Measurements from ENCODE around the gene HAGHL. TPM values are rescaled to one million over a fixed set of nuclear protein-coding genes. Genes with fewer than 3 reads are reported as not detected.

HAGHL gene
- polyA plus RNA-seq, 1 donor (not counting 4 experiments of a cell fraction or from before 2014, with no cell fraction given), result 8.0 TPM

DNA sequence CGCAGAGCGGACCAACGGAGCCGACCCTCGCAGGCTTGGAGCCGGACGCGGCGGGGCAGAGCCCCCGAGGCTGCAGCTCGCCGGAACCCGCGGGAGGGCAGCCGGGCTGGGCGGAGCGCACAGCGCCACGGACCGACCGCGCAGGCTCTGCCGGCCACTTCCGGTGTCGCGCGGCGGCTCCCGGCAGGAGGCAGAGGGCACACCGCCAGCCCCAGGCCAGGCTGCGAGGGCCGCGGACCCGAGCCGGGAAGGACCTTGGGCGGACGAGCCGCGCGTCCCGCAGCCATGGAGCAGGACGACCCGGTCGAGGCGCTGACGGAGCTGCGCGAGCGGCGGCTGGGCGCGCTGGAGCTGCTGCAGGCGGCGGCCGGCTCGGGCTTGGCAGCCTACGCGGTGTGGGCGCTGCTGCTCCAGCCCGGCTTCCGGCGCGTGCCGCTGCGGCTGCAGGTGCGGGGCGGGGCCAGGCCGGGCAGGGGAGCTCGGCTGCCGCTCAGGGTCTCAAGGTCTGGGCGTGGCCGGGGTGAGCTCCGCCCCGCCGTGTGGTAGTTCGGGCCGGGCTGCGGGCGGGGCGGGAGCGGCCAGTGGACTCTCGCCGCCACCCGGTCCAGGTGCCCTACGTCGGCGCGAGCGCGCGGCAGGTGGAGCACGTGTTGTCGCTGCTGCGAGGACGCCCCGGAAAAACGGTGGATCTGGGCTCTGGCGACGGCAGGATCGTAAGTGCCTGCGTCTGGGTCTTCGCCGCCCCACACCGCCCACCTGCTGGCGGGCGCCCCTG lies 5.7 kb upstream of the HAGHL start, which contains the start of gene ANTKMT:
TSS of gene ANTKMT (plus strand) at position 157 of the 775 bp plus-strand sequence. CDS start at position 286, 129 bp downstream.
- Histone ChIP-seq H3K9ac (ENCODE audit: control insufficient read depth, extremely low read depth, insufficient read depth, low read length) (peak within 1 kb of the TSS; percentile 79), H3K9me3 (ENCODE audit: control insufficient read depth, low read depth, low read length) (no peaks in the 10 kb centered on the region), H3K4me1 (ENCODE audit: control insufficient read depth, extremely low read depth, insufficient read depth, low read length) (peaks cover 15% of the 10 kb centered on the region), H3K27me3 (ENCODE audit: control insufficient read depth, extremely low read depth, insufficient read depth, low read length) (no peaks in the 10 kb centered on the region), H3K27ac (ENCODE audit: control insufficient read depth, insufficient read depth, low read length) (peak within 1 kb of the TSS; percentile 66), H3K36me3 (ENCODE audit: control insufficient read depth in 2 of 2, extremely low read depth in 1 of 2, insufficient read depth in 2 of 2, low read length in 2 of 2) (peaks cover 0 to 1% of the 10 kb centered on the region in 2 experiments), H3K9me1 (ENCODE audit: control insufficient read depth, extremely low read depth, insufficient read depth, low read length) (peaks cover 2% of the 10 kb centered on the region), H4K20me1 (ENCODE audit: control insufficient read depth, extremely low read depth, insufficient read depth, low read length) (peaks cover 5% of the 10 kb centered on the region), H3K4me2 (ENCODE audit: control insufficient read depth, extremely low read depth, insufficient read depth, low read depth, low read length) (peak within 1 kb of the TSS; percentile 76), H2AFZ (ENCODE audit: control insufficient read depth, low read length) (peak within 1 kb of the TSS; percentile 73), H3K79me2 (ENCODE audit: control insufficient read depth, insufficient read depth, low read length) (peaks cover 7% of the 10 kb centered on the region), H3K4me3 (ENCODE audit: control insufficient read depth in 2 of 3, extremely low read depth in 1 of 3, insufficient read depth in 2 of 3, low read depth in 1 of 3, low read length in 3 of 3) (peak within 1 kb of the TSS; percentile 60 to 83 (median 81))
- dilution Hi-C loops (cut with MboI; ENCODE audit: extremely low pct_ligation_motif_present, low sequenced_read_pairs), result no loop called here
- DNase-seq (ENCODE audit: low read depth, low spot score), result no peak
- TF ChIP-seq EZH2 (IDR thresholded peaks at IDR 0.05; ENCODE audit: low read length), result no peak
- TF ChIP-seq, protein P1, sequence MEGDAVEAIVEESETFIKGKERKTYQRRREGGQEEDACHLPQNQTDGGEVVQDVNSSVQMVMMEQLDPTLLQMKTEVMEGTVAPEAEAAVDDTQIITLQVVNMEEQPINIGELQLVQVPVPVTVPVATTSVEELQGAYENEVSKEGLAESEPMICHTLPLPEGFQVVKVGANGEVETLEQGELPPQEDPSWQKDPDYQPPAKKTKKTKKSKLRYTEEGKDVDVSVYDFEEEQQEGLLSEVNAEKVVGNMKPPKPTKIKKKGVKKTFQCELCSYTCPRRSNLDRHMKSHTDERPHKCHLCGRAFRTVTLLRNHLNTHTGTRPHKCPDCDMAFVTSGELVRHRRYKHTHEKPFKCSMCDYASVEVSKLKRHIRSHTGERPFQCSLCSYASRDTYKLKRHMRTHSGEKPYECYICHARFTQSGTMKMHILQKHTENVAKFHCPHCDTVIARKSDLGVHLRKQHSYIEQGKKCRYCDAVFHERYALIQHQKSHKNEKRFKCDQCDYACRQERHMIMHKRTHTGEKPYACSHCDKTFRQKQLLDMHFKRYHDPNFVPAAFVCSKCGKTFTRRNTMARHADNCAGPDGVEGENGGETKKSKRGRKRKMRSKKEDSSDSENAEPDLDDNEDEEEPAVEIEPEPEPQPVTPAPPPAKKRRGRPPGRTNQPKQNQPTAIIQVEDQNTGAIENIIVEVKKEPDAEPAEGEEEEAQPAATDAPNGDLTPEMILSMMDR (optimal IDR thresholded peaks at IDR 0.05 in 1 of 3, IDR thresholded peaks at IDR 0.05 in 1 of 3, conservative IDR thresholded peaks at IDR 0.05 in 1 of 3; ENCODE audit: extremely low read depth in 1 of 3, insufficient read depth in 2 of 3, low read length in 3 of 3), result no peak
- no peak for FAIRE-seq

DNA sequence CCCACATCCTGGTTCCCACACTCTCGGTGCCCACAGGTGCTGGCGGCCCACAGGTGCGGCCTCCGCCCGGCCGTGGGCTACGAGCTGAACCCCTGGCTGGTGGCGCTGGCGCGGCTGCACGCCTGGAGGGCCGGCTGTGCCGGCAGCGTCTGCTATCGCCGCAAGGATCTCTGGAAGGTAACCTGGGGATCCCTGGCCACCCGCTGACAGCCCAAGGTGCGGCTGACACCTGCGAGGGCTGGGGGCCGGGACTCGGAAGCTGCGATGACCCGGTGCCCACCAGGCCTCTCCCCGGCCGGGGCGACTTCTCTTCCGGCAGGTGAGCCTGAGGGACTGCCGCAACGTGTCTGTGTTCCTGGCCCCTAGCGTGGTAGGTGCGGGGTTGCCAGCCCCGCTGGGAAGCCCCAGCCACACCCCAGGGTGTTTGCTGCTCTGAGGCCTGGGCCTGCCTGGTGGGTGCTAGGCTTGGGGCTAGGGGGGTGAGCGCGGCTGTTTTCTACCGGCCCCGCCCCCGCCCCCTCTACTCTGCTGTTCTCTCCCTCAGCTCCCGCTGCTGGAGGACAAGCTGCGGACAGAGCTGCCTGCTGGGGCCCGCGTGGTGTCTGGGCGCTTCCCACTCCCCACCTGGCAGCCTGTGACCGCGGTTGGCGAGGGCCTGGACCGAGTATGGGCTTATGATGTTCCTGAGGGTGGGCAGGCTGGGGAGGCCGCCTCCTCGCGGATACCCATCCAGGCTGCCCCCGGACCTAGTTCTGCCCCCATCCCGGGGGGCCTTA lies 5.0 kb upstream of the HAGHL start:
- H3K9ac ChIP-seq (ENCODE audit: control insufficient read depth, extremely low read depth, insufficient read depth, low read length), result no peak overlapping the region
- peaks cover 2% of the 10 kb centered on the region for H3K9me1 ChIP-seq (ENCODE audit: control insufficient read depth, extremely low read depth, insufficient read depth, low read length)
- no peaks in the 10 kb centered on the region for H3K27me3 ChIP-seq (ENCODE audit: control insufficient read depth, extremely low read depth, insufficient read depth, low read length)
- no peak overlapping the region for H2AFZ ChIP-seq (ENCODE audit: control insufficient read depth, low read length)
- H3K79me2 ChIP-seq (ENCODE audit: control insufficient read depth, insufficient read depth, low read length), result peaks cover under 1% of the 10 kb centered on the region
- DNase-seq (ENCODE audit: low read depth, low spot score) (no peak), FAIRE-seq (no peak)
- no peak for TF ChIP-seq EZH2 (IDR thresholded peaks at IDR 0.05; ENCODE audit: low read length)
- TF ChIP-seq, protein P1 (optimal IDR thresholded peaks at IDR 0.05 in 1 of 3, IDR thresholded peaks at IDR 0.05 in 1 of 3, conservative IDR thresholded peaks at IDR 0.05 in 1 of 3; ENCODE audit: extremely low read depth in 1 of 3, insufficient read depth in 2 of 3, low read length in 3 of 3), result no peak
- dilution Hi-C loops (cut with MboI; ENCODE audit: extremely low pct_ligation_motif_present, low sequenced_read_pairs), result no loop called here
- H3K4me1 ChIP-seq (ENCODE audit: control insufficient read depth, extremely low read depth, insufficient read depth, low read length), result peaks cover 15% of the 10 kb centered on the region
- H3K4me2 ChIP-seq (ENCODE audit: control insufficient read depth, extremely low read depth, insufficient read depth, low read depth, low read length), result peak overlapping the region; percentile 76
- H3K4me3 ChIP-seq (ENCODE audit: control insufficient read depth in 2 of 3, extremely low read depth in 1 of 3, insufficient read depth in 2 of 3, low read depth in 1 of 3, low read length in 3 of 3), result peak overlapping the region; percentile 51 to 83 (median 81)
- peaks cover 3% of the 10 kb centered on the region for H4K20me1 ChIP-seq (ENCODE audit: control insufficient read depth, extremely low read depth, insufficient read depth, low read length)
- no peak overlapping the region for H3K27ac ChIP-seq (ENCODE audit: control insufficient read depth, insufficient read depth, low read length)
- H3K36me3 ChIP-seq (ENCODE audit: control insufficient read depth in 2 of 2, extremely low read depth in 1 of 2, insufficient read depth in 2 of 2, low read length in 2 of 2), result peaks cover 0 to 1% of the 10 kb centered on the region in 2 experiments
- no peaks in the 10 kb centered on the region for H3K9me3 ChIP-seq (ENCODE audit: control insufficient read depth, low read depth, low read length)

All from keratinocyte (primary cell).